ENCODE measurements around the gene KLHL30. TPM values are rescaled to one million over a fixed set of nuclear protein-coding genes. Genes with fewer than 3 reads are reported as not detected.
"Not testable (repeated sequence)": the region's sequence is repeated elsewhere in the genome, so short reads cannot be mapped to it uniquely, and the experiment has no call there.

Gene KLHL30
- total RNA-seq, 1 experiment from 2014 or later: 0.64 TPM

DNA sequence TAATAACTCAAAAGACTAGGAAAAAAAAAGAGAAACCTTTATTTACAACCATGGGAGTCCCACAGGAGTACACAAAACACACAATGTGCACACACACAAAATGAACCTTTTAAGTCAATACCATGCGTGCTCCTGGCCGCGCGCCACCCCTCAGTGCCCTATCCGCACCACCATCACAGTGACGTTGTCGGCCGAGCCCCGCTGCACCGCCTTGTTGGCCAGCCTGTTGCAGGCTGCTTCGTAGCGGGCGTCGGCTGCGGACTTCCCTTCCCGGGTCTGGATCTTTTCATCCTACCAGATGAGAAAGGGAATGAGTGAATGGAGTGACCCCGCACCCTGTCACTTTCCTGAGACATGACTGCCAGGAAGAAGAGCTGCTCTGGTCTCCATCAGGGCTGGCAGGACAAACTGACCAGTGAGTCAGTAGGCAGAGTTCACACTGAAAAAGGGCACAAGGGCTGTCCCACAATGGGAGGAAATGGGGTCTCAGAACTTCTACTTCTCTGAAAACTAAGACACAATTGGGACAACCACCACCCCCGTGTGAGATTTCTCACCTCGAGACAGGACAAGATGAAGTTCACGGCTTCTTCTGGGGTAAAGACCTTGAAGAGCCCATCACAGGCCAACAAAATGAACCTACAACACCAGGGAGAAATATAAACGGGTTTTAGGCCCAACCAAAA is 32.1 kb downstream of the KLHL30 start:
- TF ChIP-seq, protein P1, sequence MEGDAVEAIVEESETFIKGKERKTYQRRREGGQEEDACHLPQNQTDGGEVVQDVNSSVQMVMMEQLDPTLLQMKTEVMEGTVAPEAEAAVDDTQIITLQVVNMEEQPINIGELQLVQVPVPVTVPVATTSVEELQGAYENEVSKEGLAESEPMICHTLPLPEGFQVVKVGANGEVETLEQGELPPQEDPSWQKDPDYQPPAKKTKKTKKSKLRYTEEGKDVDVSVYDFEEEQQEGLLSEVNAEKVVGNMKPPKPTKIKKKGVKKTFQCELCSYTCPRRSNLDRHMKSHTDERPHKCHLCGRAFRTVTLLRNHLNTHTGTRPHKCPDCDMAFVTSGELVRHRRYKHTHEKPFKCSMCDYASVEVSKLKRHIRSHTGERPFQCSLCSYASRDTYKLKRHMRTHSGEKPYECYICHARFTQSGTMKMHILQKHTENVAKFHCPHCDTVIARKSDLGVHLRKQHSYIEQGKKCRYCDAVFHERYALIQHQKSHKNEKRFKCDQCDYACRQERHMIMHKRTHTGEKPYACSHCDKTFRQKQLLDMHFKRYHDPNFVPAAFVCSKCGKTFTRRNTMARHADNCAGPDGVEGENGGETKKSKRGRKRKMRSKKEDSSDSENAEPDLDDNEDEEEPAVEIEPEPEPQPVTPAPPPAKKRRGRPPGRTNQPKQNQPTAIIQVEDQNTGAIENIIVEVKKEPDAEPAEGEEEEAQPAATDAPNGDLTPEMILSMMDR (IDR thresholded peaks at IDR 0.05; ENCODE audit: unreplicated experiment): no peak
- Mint-ChIP-seq H3K4me3 (ENCODE audit: low read depth, unreplicated experiment) (no peak overlapping the region), H3K4me1 (ENCODE audit: low read depth, unreplicated experiment) (peaks cover 23% of the 10 kb centered on the region), H3K9me3 (ENCODE audit: low read depth, unreplicated experiment) (no peaks in the 10 kb centered on the region), H3K27me3 (ENCODE audit: unreplicated experiment) (peaks cover under 1% of the 10 kb centered on the region), H3K27ac (ENCODE audit: unreplicated experiment) (peak overlapping the region; percentile 42), H3K36me3 (ENCODE audit: insufficient read depth, unreplicated experiment) (peaks cover 51% of the 10 kb centered on the region)
- DNase-seq: no peak
- intact Hi-C loops (cut with micrococcal nuclease; ENCODE audit: unreplicated experiment): no loop called here
- CTCF ChIA-PET: no interaction called here
- no TSS peak for BruUV-seq (replicated peaks)

DNA sequence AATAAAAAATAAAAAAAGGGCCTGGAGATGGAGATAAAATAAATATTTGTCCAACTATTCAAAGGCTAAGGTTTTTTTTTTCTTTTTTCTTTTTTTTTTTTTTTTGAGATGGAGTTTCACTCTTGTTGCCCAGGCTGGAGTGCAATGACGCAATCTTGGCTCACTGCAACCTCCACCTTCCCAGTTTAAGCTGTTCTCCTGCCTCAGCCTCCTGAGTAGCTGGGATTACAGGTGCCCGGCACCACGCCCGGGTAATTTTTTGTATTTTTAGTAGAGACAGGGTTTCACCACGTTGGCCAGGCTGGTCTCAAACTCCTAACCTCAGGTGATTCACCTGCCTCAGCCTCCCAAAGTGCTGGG is 32.6 kb downstream of the KLHL30 start:
- CTCF ChIA-PET: not testable (repeated sequence)

DNA sequence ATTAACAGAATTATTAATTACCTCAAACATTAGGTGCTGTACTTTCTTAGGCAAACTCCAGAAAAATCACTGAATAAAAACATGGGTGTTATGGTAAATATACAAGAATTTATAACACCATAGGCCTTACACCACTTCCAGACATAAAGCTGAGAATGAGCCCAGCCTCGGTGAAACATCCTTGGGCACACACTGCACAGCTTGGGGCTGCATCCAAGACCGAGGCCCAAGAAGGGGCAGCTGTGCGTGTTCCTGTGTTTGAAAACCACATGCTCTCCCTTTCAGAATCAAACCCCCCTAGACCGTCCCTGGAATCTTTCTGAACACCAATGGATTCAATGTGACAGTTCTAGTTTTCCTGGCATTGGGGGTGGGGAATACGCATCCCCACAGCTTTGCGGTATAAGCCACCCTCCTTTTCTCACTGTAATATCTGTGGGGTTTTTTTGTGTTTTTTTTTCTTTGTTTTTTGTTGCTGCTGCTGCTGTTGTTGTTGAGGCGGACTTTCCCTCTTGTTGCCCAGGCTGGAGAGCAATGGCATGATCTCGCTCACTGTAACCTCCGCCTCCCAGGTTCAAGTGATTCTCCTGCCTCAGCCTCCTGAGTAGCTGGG is 33.2 kb downstream of the KLHL30 start:
- no peak overlapping the region for H3K4me3 Mint-ChIP-seq (ENCODE audit: low read depth, unreplicated experiment)
- DNase-seq: no peak
- TF ChIP-seq, protein P1 (IDR thresholded peaks at IDR 0.05; ENCODE audit: unreplicated experiment): no peak
- intact Hi-C loops (cut with micrococcal nuclease; ENCODE audit: unreplicated experiment): no loop called here
- no TSS peak for BruUV-seq (replicated peaks)
- CTCF ChIA-PET: no interaction called here
- H3K27me3 Mint-ChIP-seq (ENCODE audit: unreplicated experiment): no peaks in the 10 kb centered on the region
- peaks cover 23% of the 10 kb centered on the region for H3K4me1 Mint-ChIP-seq (ENCODE audit: low read depth, unreplicated experiment)
- H3K9me3 Mint-ChIP-seq (ENCODE audit: low read depth, unreplicated experiment): no peaks in the 10 kb centered on the region
- no peak overlapping the region for H3K27ac Mint-ChIP-seq (ENCODE audit: unreplicated experiment)
- peaks cover 48% of the 10 kb centered on the region for H3K36me3 Mint-ChIP-seq (ENCODE audit: insufficient read depth, unreplicated experiment)

More for the DNA sequence above, 32.6 kb downstream of the KLHL30 start:
- DNase-seq; intact Hi-C loops (cut with micrococcal nuclease; ENCODE audit: unreplicated experiment); H3K27me3 Mint-ChIP-seq (ENCODE audit: unreplicated experiment); BruUV-seq (replicated peaks); H3K4me3 Mint-ChIP-seq (ENCODE audit: low read depth, unreplicated experiment); H3K9me3 Mint-ChIP-seq (ENCODE audit: low read depth, unreplicated experiment); H3K27ac Mint-ChIP-seq (ENCODE audit: unreplicated experiment): not testable (repeated sequence)
- H3K4me1 Mint-ChIP-seq (ENCODE audit: low read depth, unreplicated experiment): peaks cover 23% of the 10 kb centered on the region
- peaks cover 48% of the 10 kb centered on the region for H3K36me3 Mint-ChIP-seq (ENCODE audit: insufficient read depth, unreplicated experiment)

DNA sequence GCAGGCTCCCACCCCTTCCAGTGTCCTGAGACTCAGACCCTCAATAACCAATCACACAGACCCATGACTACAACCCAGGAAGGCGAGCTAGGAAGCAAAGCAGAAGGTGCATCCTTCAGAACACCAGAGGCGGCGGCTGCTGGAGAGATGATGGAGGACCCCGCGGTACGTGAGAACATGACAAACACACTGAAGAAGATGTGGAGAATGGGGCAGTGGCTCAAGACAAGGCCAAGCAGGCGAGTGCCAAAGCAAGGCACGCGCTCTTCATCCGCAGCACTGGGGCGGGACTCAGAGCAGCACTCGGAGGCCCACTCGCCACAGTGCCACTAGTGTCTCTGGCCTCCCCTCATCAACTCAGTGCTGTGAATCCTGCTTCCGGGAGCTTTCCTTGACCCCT is 34.0 kb downstream of the KLHL30 start:
- TF ChIP-seq, protein P1 (IDR thresholded peaks at IDR 0.05; ENCODE audit: unreplicated experiment): no peak
- Mint-ChIP-seq H3K4me3 (ENCODE audit: low read depth, unreplicated experiment) (no peak overlapping the region), H3K9me3 (ENCODE audit: low read depth, unreplicated experiment) (no peaks in the 10 kb centered on the region), H3K27me3 (ENCODE audit: unreplicated experiment) (no peaks in the 10 kb centered on the region), H3K27ac (ENCODE audit: unreplicated experiment) (no peak overlapping the region), H3K4me1 (ENCODE audit: low read depth, unreplicated experiment) (peaks cover 23% of the 10 kb centered on the region), H3K36me3 (ENCODE audit: insufficient read depth, unreplicated experiment) (peaks cover 48% of the 10 kb centered on the region)
- intact Hi-C loops (cut with micrococcal nuclease; ENCODE audit: unreplicated experiment): no loop called here
- CTCF ChIA-PET: no interaction called here
- no peak for DNase-seq
- BruUV-seq (replicated peaks): no TSS peak

DNA sequence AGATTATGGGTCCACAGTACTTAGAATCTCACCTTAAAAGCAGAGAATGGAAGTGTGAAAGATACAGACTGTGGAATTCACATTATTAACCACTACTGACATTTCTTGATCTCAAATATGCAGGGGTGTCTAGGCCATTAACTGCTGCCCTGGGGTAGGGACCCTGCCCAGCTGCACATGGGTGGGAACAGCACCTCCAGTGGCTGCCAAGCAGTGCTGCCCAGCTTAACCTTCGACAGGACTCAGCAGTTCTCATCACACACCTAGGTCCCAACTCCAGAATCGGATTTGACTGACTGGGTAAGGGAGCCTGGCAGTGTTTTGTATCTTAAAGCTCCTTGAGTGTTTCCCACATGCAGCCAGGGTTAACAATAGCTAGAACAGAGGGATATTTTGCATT is 35.2 kb downstream of the KLHL30 start:
- H3K27me3 Mint-ChIP-seq (ENCODE audit: unreplicated experiment): no peaks in the 10 kb centered on the region
- no peak overlapping the region for H3K27ac Mint-ChIP-seq (ENCODE audit: unreplicated experiment)
- TF ChIP-seq, protein P1 (IDR thresholded peaks at IDR 0.05; ENCODE audit: unreplicated experiment): no peak
- no peaks in the 10 kb centered on the region for H3K9me3 Mint-ChIP-seq (ENCODE audit: low read depth, unreplicated experiment)
- peaks cover 21% of the 10 kb centered on the region for H3K4me1 Mint-ChIP-seq (ENCODE audit: low read depth, unreplicated experiment)
- CTCF ChIA-PET: no interaction called here
- BruUV-seq (replicated peaks): no TSS peak
- peaks cover 45% of the 10 kb centered on the region for H3K36me3 Mint-ChIP-seq (ENCODE audit: insufficient read depth, unreplicated experiment)
- intact Hi-C loops (cut with micrococcal nuclease; ENCODE audit: unreplicated experiment): no loop called here
- no peak overlapping the region for H3K4me3 Mint-ChIP-seq (ENCODE audit: low read depth, unreplicated experiment)
- no peak for DNase-seq
